ENCODE measurements around the gene SPDYE17.
A peak's percentile ranks its signal among the peaks of the same experiment; 100 is the strongest.
"Not testable (repeated sequence)": the region's sequence is repeated elsewhere in the genome, so short reads cannot be mapped to it uniquely, and the experiment has no call there.

Gene SPDYE17

GRCh38 chr7:76998285-76998589 lies 33.9 kb downstream of the SPDYE17 start:
- no peak for ATAC-seq

- peak; percentile 11 to 29 for ATAC-seq
These were observed 34.5 kb downstream of the SPDYE17 start for GRCh38 chr7:76997381-76998284.

- ATAC-seq: peak in 1 of 2 donors; percentile 7
These were observed 35.2 kb downstream of the SPDYE17 start for GRCh38 chr7:76996932-76997331.

GRCh38 chr7:76994286-76994685 lies 37.9 kb downstream of the SPDYE17 start:
- not testable (repeated sequence) for ATAC-seq

GRCh38 chr7:76993831-76994230 lies 38.3 kb downstream of the SPDYE17 start:
- ATAC-seq: not testable (repeated sequence)

GRCh38 chr7:76992871-76993270 lies 39.3 kb downstream of the SPDYE17 start:
- not testable (repeated sequence) for ATAC-seq

GRCh38 chr7:76992204-76992603 lies 40.0 kb downstream of the SPDYE17 start:
- ATAC-seq: not testable (repeated sequence)

GRCh38 chr7:76990202-76990601 lies 42.0 kb downstream of the SPDYE17 start:
- not testable (repeated sequence) for ATAC-seq

- ATAC-seq: not testable (repeated sequence)
These were observed 46.0 kb downstream of the SPDYE17 start for GRCh38 chr7:76985924-76986717.

GRCh38 chr7:76984784-76985136 lies 47.4 kb downstream of the SPDYE17 start:
- ATAC-seq: peak; percentile 99

- peak; percentile 17 to 22 for ATAC-seq
These were observed 48.0 kb downstream of the SPDYE17 start for GRCh38 chr7:76983937-76984783.

GRCh38 chr7:76983333-76983732 lies 48.8 kb downstream of the SPDYE17 start:
- ATAC-seq: not testable (repeated sequence)

GRCh38 chr7:76982501-76982900 lies 49.7 kb downstream of the SPDYE17 start:
- ATAC-seq: not testable (repeated sequence)

- not testable (repeated sequence) for ATAC-seq
These were observed 50.8 kb downstream of the SPDYE17 start for GRCh38 chr7:76981187-76981970.

GRCh38 chr7:76980576-76980975 lies 51.6 kb downstream of the SPDYE17 start:
- not testable (repeated sequence) for ATAC-seq

GRCh38 chr7:76977761-76978367 lies 54.3 kb downstream of the SPDYE17 start:
- not testable (repeated sequence) for ATAC-seq

GRCh38 chr7:76974793-76975579 lies 57.2 kb downstream of the SPDYE17 start:
- not testable (repeated sequence) for ATAC-seq

GRCh38 chr7:76974336-76974735 lies 57.8 kb downstream of the SPDYE17 start:
- not testable (repeated sequence) for ATAC-seq

GRCh38 chr7:76972391-76972790 lies 59.8 kb downstream of the SPDYE17 start:
- not testable (repeated sequence) for ATAC-seq

Data from activated CD4-positive, CD25-positive, alpha-beta regulatory T cell treated with anti-CD3 and anti-CD28 coated beads, Interleukin-2, amount 50 U/mL, for 24 hours (primary cell).